PC-9 (cell line): ENCODE data around the gene SPAG7. TPM values are rescaled to one million over a fixed set of nuclear protein-coding genes. Genes with fewer than 3 reads are reported as not detected.

Experiments
- BruUV-seq: library from RNA; stranded (reverse); fragments of 400-500 nt; replicated peaks from 2 replicates; lab custom pipeline; 2021; lab: Mats Ljungman, UMichigan
- CTCF ChIA-PET: fragments of 300-600 bp; sonication (Branson Sonifier 250); formaldehyde crosslinking; loops from one replicate; lab custom pipeline; 2022; ENCODE audit warnings: antibody characterized with exemption; lab: Charles Lee
- POLR2A ChIA-PET: fragments of 300-600 bp; sonication (Branson Sonifier 250); formaldehyde crosslinking; loops from one replicate; lab custom pipeline; 2022; ENCODE audit warnings: antibody characterized with exemption; ENCODE audit not compliant: unreplicated experiment; lab: Charles Lee
- DNase-seq, 2 experiments: peaks; one replicate each; pipeline versions ENCODE4 v3.0.0 to v3.0.0-alpha.2; 2015 to 2022; ENCODE audit warnings: mixed read lengths in 1 of 2
- H2AFZ ChIP-seq: fragments of 200-600 bp; sonication (generic); 2 replicates; pipeline ENCODE4 v1.8.1; 2017; ENCODE audit warnings: antibody characterized with exemption
- H3F3A ChIP-seq: fragments of 200-600 bp; sonication (generic); 2 replicates; pipeline ENCODE4 v1.8.1; 2017; ENCODE audit warnings: antibody characterized with exemption, mild to moderate bottlenecking, low read depth; ENCODE audit not compliant: insufficient read depth
- H3K27ac ChIP-seq: fragments of 200-600 bp; sonication (generic); 2 replicates; pipeline ENCODE4 v1.6.1; 2016; ENCODE audit warnings: mixed run types
- H3K27me3 ChIP-seq: fragments of 200-600 bp; sonication (generic); 2 replicates; pipeline ENCODE4 v1.6.1; 2016; ENCODE audit warnings: low read depth, mixed run types; ENCODE audit not compliant: insufficient read depth
- H3K36me3 ChIP-seq: fragments of 200-600 bp; sonication (generic); 2 replicates; pipeline ENCODE4 v1.6.1; 2016; ENCODE audit warnings: low read depth, mixed run types
- H3K4me1 ChIP-seq: fragments of 200-600 bp; sonication (generic); replicated peaks from 2 replicates; pipeline ENCODE4 v1.6.1; 2016; ENCODE audit warnings: mixed run types; ENCODE audit not compliant: insufficient read depth
- H3K4me2 ChIP-seq: fragments of 200-600 bp; sonication (generic); 2 replicates; pipeline ENCODE4 v1.6.1; 2017; ENCODE audit warnings: mixed run types
- H3K4me3 ChIP-seq: fragments of 200-600 bp; sonication (generic); 2 replicates; pipeline ENCODE4 v1.6.1; 2016; ENCODE audit warnings: mixed run types
- H3K79me2 ChIP-seq: fragments of 200-600 bp; sonication (generic); 2 replicates; pipeline ENCODE4 v1.6.1; 2017; ENCODE audit warnings: low read depth, mixed run types
- H3K9me2 ChIP-seq: fragments of 200-600 bp; sonication (generic); 2 replicates; pipeline ENCODE4 v1.8.1; 2017; ENCODE audit warnings: mild to moderate bottlenecking; ENCODE audit not compliant: insufficient read depth
- H3K9me3 ChIP-seq: fragments of 200-600 bp; sonication (generic); 2 replicates; pipeline ENCODE4 v1.8.1; 2016; ENCODE audit warnings: low read depth; ENCODE audit not compliant: insufficient read depth
- H4K20me1 ChIP-seq: fragments of 200-600 bp; sonication (generic); 2 replicates; pipeline ENCODE4 v1.8.1; 2017; ENCODE audit not compliant: insufficient read depth
- EZH2 ChIP-seq: fragments of 200-600 bp; sonication (generic); IDR thresholded peaks from 2 replicates; pipeline ENCODE4 v1.8.0; 2017; ENCODE audit warnings: antibody characterized with exemption, low read depth
- intact Hi-C: fragments of 100-400 bp; cut with micrococcal nuclease; formaldehyde crosslinking; loops from one replicate; pipeline ENCODE4 v1.10.0; 2022; ENCODE audit not compliant: unreplicated experiment
- total RNA-seq: library from RNA; stranded (reverse); gene quantifications from 2 replicates; pipeline ENCODE4 v1.2.3, GENCODE V29; 2021
- TF ChIP-seq, protein P1 (sequence below): fragments of 200-600 bp; sonication (generic); conservative IDR thresholded peaks from 2 replicates; pipeline ENCODE4 v1.6.1; 2017; ENCODE audit warnings: mixed run types, antibody characterized with exemption, mild to moderate bottlenecking, moderate library complexity

Gene SPAG7
- total RNA-seq, 1 experiment from 2014 or later = 40.4 TPM

GRCh38 chr17:5003214-5003867 lies 35.7 kb upstream of the SPAG7 start:
- peaks cover 17% of the 10 kb centered on the region for H3K79me2 ChIP-seq
- peaks cover 11% of the 10 kb centered on the region for H3K4me1 ChIP-seq
- intact Hi-C loops = no loop called here
- H3K36me3 ChIP-seq = peaks cover 44% of the 10 kb centered on the region
- no peaks in the 10 kb centered on the region for H3K27me3 ChIP-seq
- H3K4me3 ChIP-seq = no peak overlapping the region
- ChIA-PET POLR2A (no interaction called here), CTCF (no interaction called here)
- TF ChIP-seq, protein P1, sequence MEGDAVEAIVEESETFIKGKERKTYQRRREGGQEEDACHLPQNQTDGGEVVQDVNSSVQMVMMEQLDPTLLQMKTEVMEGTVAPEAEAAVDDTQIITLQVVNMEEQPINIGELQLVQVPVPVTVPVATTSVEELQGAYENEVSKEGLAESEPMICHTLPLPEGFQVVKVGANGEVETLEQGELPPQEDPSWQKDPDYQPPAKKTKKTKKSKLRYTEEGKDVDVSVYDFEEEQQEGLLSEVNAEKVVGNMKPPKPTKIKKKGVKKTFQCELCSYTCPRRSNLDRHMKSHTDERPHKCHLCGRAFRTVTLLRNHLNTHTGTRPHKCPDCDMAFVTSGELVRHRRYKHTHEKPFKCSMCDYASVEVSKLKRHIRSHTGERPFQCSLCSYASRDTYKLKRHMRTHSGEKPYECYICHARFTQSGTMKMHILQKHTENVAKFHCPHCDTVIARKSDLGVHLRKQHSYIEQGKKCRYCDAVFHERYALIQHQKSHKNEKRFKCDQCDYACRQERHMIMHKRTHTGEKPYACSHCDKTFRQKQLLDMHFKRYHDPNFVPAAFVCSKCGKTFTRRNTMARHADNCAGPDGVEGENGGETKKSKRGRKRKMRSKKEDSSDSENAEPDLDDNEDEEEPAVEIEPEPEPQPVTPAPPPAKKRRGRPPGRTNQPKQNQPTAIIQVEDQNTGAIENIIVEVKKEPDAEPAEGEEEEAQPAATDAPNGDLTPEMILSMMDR = no peak
- no peak for TF ChIP-seq EZH2
- no peaks in the 10 kb centered on the region for H3F3A ChIP-seq
- no peaks in the 10 kb centered on the region for H3K9me3 ChIP-seq
- peaks cover 5% of the 10 kb centered on the region for H4K20me1 ChIP-seq
- no peak overlapping the region for H3K27ac ChIP-seq
- no peak overlapping the region for H2AFZ ChIP-seq
- no peak overlapping the region for H3K4me2 ChIP-seq
- H3K9me2 ChIP-seq = no peaks in the 10 kb centered on the region
- no peak for DNase-seq
- BruUV-seq = no TSS peak

DNA sequence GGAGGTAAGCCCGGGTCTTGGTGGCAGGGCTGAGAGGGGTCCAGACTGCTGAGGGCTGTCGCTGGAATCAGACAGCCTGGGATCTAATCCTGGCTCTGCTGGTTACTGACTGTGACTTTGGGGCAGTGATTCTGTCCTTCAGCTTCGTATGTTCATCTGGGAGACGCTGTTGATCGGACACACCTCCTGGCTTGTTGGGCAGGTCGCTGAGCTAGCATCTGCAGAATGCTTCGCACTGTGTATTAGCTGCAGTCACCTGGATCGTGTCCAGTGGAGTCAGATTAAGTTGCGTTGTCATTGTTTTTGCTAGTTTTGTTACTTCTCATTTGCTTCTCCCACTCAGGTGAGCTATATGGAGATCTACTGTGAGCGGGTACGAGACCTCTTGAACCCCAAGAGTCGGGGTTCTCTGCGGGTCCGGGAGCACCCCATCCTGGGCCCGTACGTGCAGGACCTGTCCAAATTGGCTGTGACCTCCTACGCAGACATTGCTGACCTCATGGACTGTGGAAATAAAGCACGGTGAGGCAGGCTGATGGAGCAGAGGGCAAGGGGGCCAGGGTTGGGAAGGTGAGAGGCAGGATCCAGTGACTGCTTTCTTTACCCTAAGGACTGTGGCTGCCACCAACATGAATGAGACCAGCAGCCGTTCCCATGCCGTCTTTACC lies 34.6 kb upstream of the SPAG7 start:
- Histone ChIP-seq H3K36me3 (peaks cover 43% of the 10 kb centered on the region), H3K4me2 (no peak overlapping the region), H3K4me1 (peaks cover 11% of the 10 kb centered on the region), H3K27ac (no peak overlapping the region), H3K27me3 (no peaks in the 10 kb centered on the region), H2AFZ (no peak overlapping the region), H3K4me3 (no peak overlapping the region), H3K79me2 (peaks cover 22% of the 10 kb centered on the region), H4K20me1 (peaks cover 5% of the 10 kb centered on the region), H3K9me3 (no peaks in the 10 kb centered on the region), H3K9me2 (no peaks in the 10 kb centered on the region), H3F3A (no peaks in the 10 kb centered on the region)
- POLR2A ChIA-PET = no interaction called here
- intact Hi-C loops = no loop called here
- no TSS peak for BruUV-seq
- TF ChIP-seq, protein P1 = no peak
- TF ChIP-seq EZH2 = no peak
- CTCF ChIA-PET = interaction anchor here (0.5 kb wide), 1 partner anchor 13 kb away, joined by 4 read pairs; no protein-coding TSS in a partner anchor
- DNase-seq = no peak

DNA sequence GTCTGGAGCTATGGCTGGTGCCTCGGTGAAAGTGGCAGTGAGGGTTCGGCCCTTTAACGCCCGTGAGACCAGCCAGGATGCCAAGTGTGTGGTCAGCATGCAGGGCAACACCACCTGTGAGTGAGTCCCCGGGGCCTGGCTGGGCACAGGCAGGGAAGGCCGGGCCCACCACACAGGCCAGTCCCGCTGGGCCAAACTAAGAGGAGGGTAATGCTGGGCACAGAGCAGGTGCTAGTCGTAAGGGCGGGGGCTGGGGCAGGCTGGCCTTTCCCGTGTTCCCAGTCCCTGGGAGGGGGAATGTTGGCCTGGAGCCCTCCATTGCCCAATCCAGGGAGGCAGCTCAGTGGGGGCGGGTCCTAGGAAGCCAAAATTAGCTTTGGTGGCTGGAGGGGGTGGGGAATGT lies 32.6 kb upstream of the SPAG7 start:
- POLR2A ChIA-PET = no interaction called here
- H3K4me3 ChIP-seq = no peak overlapping the region
- H3K9me2 ChIP-seq = no peaks in the 10 kb centered on the region
- CTCF ChIA-PET = no interaction called here
- intact Hi-C loops = no loop called here
- no peak overlapping the region for H2AFZ ChIP-seq
- peaks cover 17% of the 10 kb centered on the region for H3K4me1 ChIP-seq
- no peak for DNase-seq
- peaks cover 3% of the 10 kb centered on the region; the same call in 1 of the 2 replicates for H3F3A ChIP-seq
- no peaks in the 10 kb centered on the region for H3K9me3 ChIP-seq
- no peak overlapping the region for H3K27ac ChIP-seq
- H3K27me3 ChIP-seq = no peaks in the 10 kb centered on the region
- no TSS peak for BruUV-seq
- peaks cover 22% of the 10 kb centered on the region for H3K79me2 ChIP-seq
- peaks cover 5% of the 10 kb centered on the region for H4K20me1 ChIP-seq
- TF ChIP-seq, protein P1 = no peak
- no peak for TF ChIP-seq EZH2
- no peak overlapping the region for H3K4me2 ChIP-seq
- H3K36me3 ChIP-seq = peaks cover 27% of the 10 kb centered on the region; the same call in 1 of the 2 replicates
